SK-N-SH (cell line): ENCODE measurements around the gene CNTNAP1. TPM values are rescaled to one million over a fixed set of nuclear protein-coding genes. Genes with fewer than 3 reads are reported as not detected.

Experiments used
- CTCF ChIA-PET: fragments of 300-600, 350-600 bp; formaldehyde crosslinking; extraction: SDS; loops from one replicate; lab custom pipeline; 2021; lab: Yijun Ruan, JAX
- POLR2A ChIA-PET: fragments of 350-600 bp; sonication (Branson Sonifier 250); formaldehyde crosslinking; extraction: SDS; loops from one replicate; lab custom pipeline; 2020; ENCODE audit warnings: antibody characterized with exemption, inconsistent platforms; lab: Yijun Ruan, JAX
- DNase-seq: peaks from one replicate; pipeline ENCODE4 v3.0.0; 2012
- H2AFZ ChIP-seq: fragments of 200-600 bp; sonication (generic); 2 replicates; pipeline ENCODE4 v1.8.1; 2016; ENCODE audit warnings: antibody characterized with exemption, mild to moderate bottlenecking, low read depth
- H3F3A ChIP-seq: fragments of 200-600 bp; sonication (generic); replicated peaks from 2 replicates; pipeline ENCODE3; 2016; ENCODE audit warnings: antibody characterized with exemption, mild to moderate bottlenecking; ENCODE audit not compliant: insufficient read depth
- H3K27ac ChIP-seq, 2 experiments: fragments of 200-500 bp in 1 of 2; fragments of 200-600 bp in 1 of 2; sonication (Bioruptor generic) in 1 of 2; sonication (generic), shearing (Covaris generic) in 1 of 2; 2 replicates each; pipeline versions ENCODE4 v1.5.1 to v1.6.1; 2014 to 2016; ENCODE audit warnings: low read depth in 2 of 2, inconsistent platforms in 1 of 2, low read length in 1 of 2, mild to moderate bottlenecking in 1 of 2, mixed read lengths in 1 of 2
- H3K27me3 ChIP-seq: fragments of 200-600 bp; sonication (generic), shearing (Covaris generic); 2 replicates; pipeline ENCODE4 v1.6.1; 2016; ENCODE audit warnings: mixed run types; ENCODE audit not compliant: insufficient read depth
- H3K36me3 ChIP-seq, 2 experiments: fragments of 200-500 bp in 1 of 2; fragments of 200-600 bp in 1 of 2; sonication (Bioruptor generic) in 1 of 2; sonication (generic) in 1 of 2; replicated peaks in 1 of 2; 2 replicates each; pipeline versions ENCODE3 to v1.5.1; 2014 to 2016; ENCODE audit warnings: low read length in 1 of 2, mild to moderate bottlenecking in 1 of 2; ENCODE audit not compliant: insufficient read depth in 2 of 2, control insufficient read depth in 1 of 2
- H3K4me1 ChIP-seq, 2 experiments: fragments of 200-500 bp in 1 of 2; fragments of 200-600 bp in 1 of 2; sonication (Bioruptor generic) in 1 of 2; sonication (generic), shearing (Covaris generic) in 1 of 2; 2 replicates each; pipeline versions ENCODE4 v1.5.1 to v1.6.1; 2014 to 2016; ENCODE audit warnings: low read depth in 1 of 2, low read length in 1 of 2, mixed run types in 1 of 2; ENCODE audit not compliant: insufficient read depth in 2 of 2, control insufficient read depth in 1 of 2
- H3K4me2 ChIP-seq: fragments of 200-600 bp; sonication (generic), shearing (Covaris generic); 2 replicates; pipeline ENCODE4 v1.6.1; 2017; ENCODE audit warnings: mixed run types
- H3K4me3 ChIP-seq, 2 experiments: fragments of 200-500 bp in 1 of 2; fragments of 200-600 bp in 1 of 2; sonication (Bioruptor generic) in 1 of 2; sonication (generic), shearing (Covaris generic) in 1 of 2; 2 replicates each; pipeline versions ENCODE4 v1.5.1 to v1.8.1; 2014 to 2016; ENCODE audit warnings: low read depth in 2 of 2, inconsistent platforms in 1 of 2, low read length in 1 of 2, mild to moderate bottlenecking in 1 of 2, mixed read lengths in 1 of 2, moderate library complexity in 1 of 2
- H3K79me2 ChIP-seq: fragments of 200-600 bp; sonication (generic); 2 replicates; pipeline ENCODE4 v1.8.1; 2017; ENCODE audit warnings: mild to moderate bottlenecking; ENCODE audit not compliant: insufficient read depth
- H3K9ac ChIP-seq: fragments of 200-600 bp; sonication (generic); 2 replicates; pipeline ENCODE4 v1.6.1; 2017; ENCODE audit warnings: mixed run types
- H3K9me2 ChIP-seq: fragments of 200-600 bp; sonication (generic); 2 replicates; pipeline ENCODE4 v1.6.1; 2017; ENCODE audit warnings: mixed run types
- H3K9me3 ChIP-seq: fragments of 200-600 bp; sonication (generic); 2 replicates; pipeline ENCODE4 v1.6.1; 2017; ENCODE audit warnings: mixed run types, mild to moderate bottlenecking, moderate library complexity
- H4K20me1 ChIP-seq: fragments of 200-600 bp; sonication (generic); 2 replicates; pipeline ENCODE4 v1.6.1; 2017; ENCODE audit warnings: mild to moderate bottlenecking, mixed run types; ENCODE audit not compliant: insufficient read depth
- CTCF ChIP-seq: fragments of 200-600 bp; sonication (generic); IDR thresholded peaks from 2 replicates; pipeline ENCODE4 v1.6.1; 2017; ENCODE audit warnings: antibody characterized with exemption, mild to moderate bottlenecking, moderate library complexity
- EP300 ChIP-seq, 2 experiments: IDR thresholded peaks; 2 replicates each; pipeline versions ENCODE4 v1.4.0 to v1.6.1; 2012; ENCODE audit warnings: borderline replicate concordance in 1 of 2, low read depth in 1 of 2, low read length in 1 of 2
- EZH2phosphoT487 ChIP-seq: fragments of 200-600 bp; sonication (generic); IDR thresholded peaks from 2 replicates; pipeline ENCODE4 v1.6.1; 2017; ENCODE audit warnings: low read depth, mixed run types, mild to moderate bottlenecking, antibody characterized with exemption, moderate library complexity, borderline replicate concordance
- FOSL2 ChIP-seq: IDR thresholded peaks from 2 replicates; pipeline ENCODE4 v1.4.0; 2012; ENCODE audit warnings: low read depth, mild to moderate bottlenecking, moderate library complexity, borderline replicate concordance
- FOXJ3 ChIP-seq: sonication (generic); formaldehyde crosslinking; IDR thresholded peaks from 2 replicates; pipeline ENCODE4 v1.5.1; 2020; ENCODE audit warnings: mild to moderate bottlenecking, missing genetic modification reagents
- FOXM1 ChIP-seq: IDR thresholded peaks from 2 replicates; pipeline ENCODE4 v1.4.0; 2012; ENCODE audit warnings: low read depth, mild to moderate bottlenecking
- GATA2 ChIP-seq: sonication (generic); formaldehyde crosslinking; IDR thresholded peaks from 2 replicates; pipeline ENCODE4 v1.5.0; 2020; ENCODE audit warnings: mild to moderate bottlenecking, missing genetic modification reagents
- IRF3 ChIP-seq: fragments of 150-350 bp; IDR thresholded peaks from 2 replicates; pipeline ENCODE4 v1.6.1; 2016; ENCODE audit warnings: mild to moderate bottlenecking, low read depth, low read length
- JUND ChIP-seq: IDR thresholded peaks from 2 replicates; pipeline ENCODE4 v1.4.0; 2012
- MXI1 ChIP-seq: IDR thresholded peaks from 2 replicates; pipeline ENCODE4 v1.6.1; 2012; ENCODE audit warnings: mild to moderate bottlenecking, low read depth, low read length, improper control_type of control experiment
- NRF1 ChIP-seq: IDR thresholded peaks from 2 replicates; pipeline ENCODE4 v1.6.1; 2012; ENCODE audit warnings: low read depth, mild to moderate bottlenecking, low read length
- PBX3 ChIP-seq: IDR thresholded peaks from 2 replicates; pipeline ENCODE4; 2012
- POLR2AphosphoS5 ChIP-seq: IDR thresholded peaks from 2 replicates; pipeline ENCODE4 v1.6.1; 2012; ENCODE audit warnings: low read depth, low read length
- RFX5 ChIP-seq: IDR thresholded peaks from 2 replicates; pipeline ENCODE4 v1.6.1; 2012; ENCODE audit warnings: mild to moderate bottlenecking, improper control_type of control experiment, low read length
- SIN3A ChIP-seq: IDR thresholded peaks from 2 replicates; pipeline ENCODE4 v1.6.1; 2012; ENCODE audit warnings: low read depth, mild to moderate bottlenecking, low read length, moderate library complexity, borderline replicate concordance
- SMC3 ChIP-seq: IDR thresholded peaks from 2 replicates; pipeline ENCODE4 v1.6.1; 2012; ENCODE audit warnings: low read depth, low read length, improper control_type of control experiment
- TCF12 ChIP-seq: IDR thresholded peaks from 2 replicates; pipeline ENCODE4 v1.4.0; 2012
- TEAD4 ChIP-seq: IDR thresholded peaks from 2 replicates; pipeline ENCODE4 v1.4.0; 2012; ENCODE audit warnings: mild to moderate bottlenecking, borderline replicate concordance; ENCODE audit not compliant: insufficient read depth
- USF1 ChIP-seq: IDR thresholded peaks from 2 replicates; pipeline ENCODE4 v1.4.0; 2012; ENCODE audit warnings: low read depth, borderline replicate concordance
- USF2 ChIP-seq: fragments of 150-350 bp; IDR thresholded peaks from 2 replicates; pipeline ENCODE4 v1.6.1; 2017; ENCODE audit warnings: antibody characterized with exemption, low read length, low read depth, borderline replicate concordance
- YY1 ChIP-seq: IDR thresholded peaks from 2 replicates; pipeline ENCODE4 v1.4.0; 2012; ENCODE audit warnings: low read depth, mild to moderate bottlenecking
- ZBTB33 ChIP-seq: IDR thresholded peaks from 2 replicates; pipeline ENCODE4 v1.4.0; 2012; ENCODE audit warnings: low read depth, borderline replicate concordance
- WGBS: methylation state at CpG from one replicate; pipeline ENCODE4 v1.1.6; 2017; ENCODE audit warnings: low lambda C conversion rate; 5-methylcytosine and 5-hydroxymethylcytosine counted together
- polyA plus RNA-seq, 3 experiments: library from polyadenylated mRNA; depleted of rRNA; stranded (reverse); fragments of >200 nt; gene quantifications; 2 replicates each; pipeline ENCODE4 v1.2.3, GENCODE V29; 2012

CNTNAP1 gene
- polyA plus RNA-seq, 1 of the 3 experiments (the other 2 are of a cell fraction) = 92.7 TPM

GRCh38 chr17:42694524-42694923 is 12.2 kb downstream of the CNTNAP1 start (continued):
- TF ChIP-seq PBX3 (no peak), NRF1 (no peak), TCF12 (no peak), JUND (no peak), EP300 (IDR thresholded peaks at IDR 0.05; ENCODE audit: borderline replicate concordance in 1 of 2, low read depth in 1 of 2, low read length in 1 of 2) (no peak), FOXM1 (no peak), USF1 (no peak), FOSL2 (no peak)

- TF ChIP-seq YY1 (no peak), SIN3A (no peak), POLR2AphosphoS5 (no peak), CTCF (no peak), SMC3 (no peak), RFX5 (no peak), ZBTB33 (no peak), TEAD4 (no peak), JUND (no peak), GATA2 (no peak), IRF3 (no peak), FOXJ3 (CRISPR knock-in tag) (no peak), TCF12 (no peak), EP300 (IDR thresholded peaks at IDR 0.05; ENCODE audit: borderline replicate concordance in 1 of 2, low read depth in 1 of 2, low read length in 1 of 2) (no peak), EZH2phosphoT487 (no peak), USF2 (no peak), FOXM1 (no peak), MXI1 (no peak)
- TF ChIP-seq, all 33 proteins: peak for 0
- Histone ChIP-seq H3K9me3 (no peaks in the 10 kb centered on the region), H3K27ac (no peak overlapping the region), H3K9ac (no peak overlapping the region), H3K36me3 (peaks cover 4 to 48% of the 10 kb centered on the region in 2 experiments), H4K20me1 (no peaks in the 10 kb centered on the region), H3K9me2 (no peaks in the 10 kb centered on the region), H3K27me3 (no peaks in the 10 kb centered on the region), H3K79me2 (no peaks in the 10 kb centered on the region), H2AFZ (no peak overlapping the region), H3K4me1 (peaks cover 0 to 6% of the 10 kb centered on the region in 2 experiments; a peak in 2 of 4 replicates), H3K4me2 (no peak overlapping the region), H3F3A (peaks cover 3% of the 10 kb centered on the region), H3K4me3 (no peak overlapping the region)
- CTCF ChIA-PET = interaction anchor here (6.0 kb wide), 1 partner anchor 117 kb away, joined by 24 read pairs; the partner anchor contains the start of gene PSMC3IP
- POLR2A ChIA-PET = no interaction called here
- 89% methylated on average over 13 of the region's 20 CpGs for WGBS
- peak; percentile 15 for DNase-seq
Observed at GRCh38 chr17:42695500-42695899, 13.2 kb downstream of the CNTNAP1 start.
